OCI-LY1 (cell line): ENCODE results near the gene EFCC1.

Experiments used
- EZH2 ChIP-seq: fragments of 200-600 bp; sonication (generic), shearing (Covaris generic); IDR thresholded peaks from 2 replicates; pipeline ENCODE4 v1.8.0; 2017; ENCODE audit warnings: borderline replicate concordance, mixed run types, mild to moderate bottlenecking, antibody characterized with exemption, low read length, moderate library complexity, mixed read lengths
- TF ChIP-seq, protein P1 (sequence below): fragments of 200-600 bp; sonication (generic), shearing (Covaris generic); IDR thresholded peaks from 2 replicates; pipeline ENCODE4 v1.5.1; 2017; ENCODE audit warnings: mild to moderate bottlenecking, antibody characterized with exemption, low read length, moderate library complexity, mixed read lengths

DNA sequence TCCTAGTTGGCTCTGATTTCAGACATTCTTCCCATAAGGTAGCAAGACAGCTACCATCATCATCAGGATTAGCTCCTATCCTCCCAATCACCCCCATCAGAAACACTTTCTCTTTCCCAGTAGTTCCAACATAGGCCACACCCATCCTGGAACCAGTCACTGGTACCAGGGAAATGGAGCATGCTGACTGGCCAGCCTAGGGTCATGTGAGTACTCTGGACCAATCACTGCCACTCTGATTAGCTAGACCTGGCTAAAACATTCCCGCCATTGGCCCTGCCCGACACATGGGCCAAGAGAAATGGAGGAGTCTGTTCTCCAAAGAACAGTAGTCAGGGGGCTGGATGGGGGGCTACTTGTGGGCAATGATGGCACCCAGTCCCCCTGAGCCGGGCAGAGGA lies 12.4 kb downstream of the EFCC1 start:
- TF ChIP-seq, protein P1, sequence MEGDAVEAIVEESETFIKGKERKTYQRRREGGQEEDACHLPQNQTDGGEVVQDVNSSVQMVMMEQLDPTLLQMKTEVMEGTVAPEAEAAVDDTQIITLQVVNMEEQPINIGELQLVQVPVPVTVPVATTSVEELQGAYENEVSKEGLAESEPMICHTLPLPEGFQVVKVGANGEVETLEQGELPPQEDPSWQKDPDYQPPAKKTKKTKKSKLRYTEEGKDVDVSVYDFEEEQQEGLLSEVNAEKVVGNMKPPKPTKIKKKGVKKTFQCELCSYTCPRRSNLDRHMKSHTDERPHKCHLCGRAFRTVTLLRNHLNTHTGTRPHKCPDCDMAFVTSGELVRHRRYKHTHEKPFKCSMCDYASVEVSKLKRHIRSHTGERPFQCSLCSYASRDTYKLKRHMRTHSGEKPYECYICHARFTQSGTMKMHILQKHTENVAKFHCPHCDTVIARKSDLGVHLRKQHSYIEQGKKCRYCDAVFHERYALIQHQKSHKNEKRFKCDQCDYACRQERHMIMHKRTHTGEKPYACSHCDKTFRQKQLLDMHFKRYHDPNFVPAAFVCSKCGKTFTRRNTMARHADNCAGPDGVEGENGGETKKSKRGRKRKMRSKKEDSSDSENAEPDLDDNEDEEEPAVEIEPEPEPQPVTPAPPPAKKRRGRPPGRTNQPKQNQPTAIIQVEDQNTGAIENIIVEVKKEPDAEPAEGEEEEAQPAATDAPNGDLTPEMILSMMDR = no peak
- no peak for TF ChIP-seq EZH2
